KMS-11 (cell line): ENCODE results near the gene RERE.
"Not testable (repeated sequence)": the region's sequence is repeated elsewhere in the genome, so short reads cannot be mapped to it uniquely, and the experiment has no call there.

Experiments used
- H2AFZ ChIP-seq: fragments of 200-600 bp; sonication (generic); 2 replicates; pipeline ENCODE4 v1.6.1; 2016; ENCODE audit warnings: antibody characterized with exemption, mixed run types, low read depth
- H3K27ac ChIP-seq: fragments of 200-600 bp; sonication (generic); 2 replicates; pipeline ENCODE4 v1.6.1; 2016; ENCODE audit warnings: mild to moderate bottlenecking, mixed run types
- H3K27me3 ChIP-seq: fragments of 200-600 bp; sonication (generic); 2 replicates; pipeline ENCODE4 v1.6.1; 2017; ENCODE audit warnings: mild to moderate bottlenecking, low read depth, mixed run types, moderate library complexity; ENCODE audit not compliant: insufficient read depth
- H3K36me3 ChIP-seq: fragments of 200-600 bp; sonication (generic); 2 replicates; pipeline ENCODE4 v1.6.1; 2017; ENCODE audit warnings: mild to moderate bottlenecking, mixed run types; ENCODE audit not compliant: insufficient read depth
- H3K4me1 ChIP-seq: fragments of 200-600 bp; sonication (generic); 2 replicates; pipeline ENCODE4 v1.6.1; 2016; ENCODE audit warnings: mild to moderate bottlenecking, low read depth, mixed run types; ENCODE audit not compliant: poor library complexity, severe bottlenecking
- H3K4me2 ChIP-seq: fragments of 200-600 bp; sonication (generic); 2 replicates; pipeline ENCODE4 v1.7.0; 2016; ENCODE audit warnings: mild to moderate bottlenecking, mixed run types
- H3K4me3 ChIP-seq: fragments of 200-600 bp; sonication (generic); IDR thresholded peaks from 2 replicates; pipeline ENCODE4 v1.6.1; 2017; ENCODE audit warnings: low read depth, low read length, mixed read lengths; ENCODE audit not compliant: insufficient read depth
- H3K79me2 ChIP-seq: fragments of 200-600 bp; sonication (generic); 2 replicates; pipeline ENCODE4 v1.6.1; 2016; ENCODE audit warnings: low read depth, mixed run types; ENCODE audit not compliant: insufficient read depth
- H3K9ac ChIP-seq: fragments of 200-600 bp; sonication (generic); 2 replicates; pipeline ENCODE4 v1.6.1; 2016; ENCODE audit warnings: mild to moderate bottlenecking, mixed run types
- H4K20me1 ChIP-seq: fragments of 200-600 bp; sonication (generic); 2 replicates; pipeline ENCODE4 v1.6.1; 2016; ENCODE audit warnings: mild to moderate bottlenecking, mixed run types; ENCODE audit not compliant: insufficient read depth
- CTCF ChIP-seq: fragments of 200-600 bp; sonication (generic); conservative IDR thresholded peaks from 2 replicates; pipeline ENCODE4 v1.6.1; 2017; ENCODE audit warnings: low read depth, mild to moderate bottlenecking, antibody characterized with exemption, low read length, moderate library complexity, mixed read lengths

RERE gene

GRCh38 chr1:8506456-8506855 is 311.0 kb downstream of the RERE start:
- Histone ChIP-seq H3K36me3 (0 out of 2 replicates have a peak, but pooled peaks cover 4% of the 10 kb centered on the region), H2AFZ (no peak overlapping the region), H3K9ac (no peak overlapping the region), H3K79me2 (no peaks in the 10 kb centered on the region), H3K4me2 (no peak overlapping the region), H3K4me3 (no peak overlapping the region), H3K4me1 (no peaks in the 10 kb centered on the region), H4K20me1 (no peaks in the 10 kb centered on the region), H3K27me3 (no peaks in the 10 kb centered on the region), H3K27ac (no peak overlapping the region)
- no peak for TF ChIP-seq CTCF

GRCh38 chr1:8503842-8504241 is 313.6 kb downstream of the RERE start:
- Histone ChIP-seq H3K4me1 (no peaks in the 10 kb centered on the region), H3K4me2 (no peak overlapping the region), H3K79me2 (no peaks in the 10 kb centered on the region), H3K27ac (no peak overlapping the region), H3K4me3 (no peak overlapping the region), H3K9ac (no peak overlapping the region), H3K27me3 (no peaks in the 10 kb centered on the region), H4K20me1 (no peaks in the 10 kb centered on the region), H2AFZ (no peak overlapping the region), H3K36me3 (0 out of 2 replicates have a peak, but pooled peaks cover 4% of the 10 kb centered on the region)
- no peak for TF ChIP-seq CTCF

- H3K9ac ChIP-seq, H3K36me3 ChIP-seq, H3K4me3 ChIP-seq, H3K27me3 ChIP-seq, H3K4me2 ChIP-seq, H3K27ac ChIP-seq, H2AFZ ChIP-seq, H3K79me2 ChIP-seq, H4K20me1 ChIP-seq, H3K4me1 ChIP-seq: not testable (repeated sequence)
Measured at GRCh38 chr1:8502949-8503348, 314.5 kb downstream of the RERE start.

GRCh38 chr1:8497210-8497819 is 320.1 kb downstream of the RERE start:
- H3K4me2 ChIP-seq: no peak overlapping the region

More at GRCh38 chr1:8497210-8497819, 320.1 kb downstream of the RERE start:
- no peaks in the 10 kb centered on the region for H3K27me3 ChIP-seq
- no peaks in the 10 kb centered on the region for H3K36me3 ChIP-seq
- no peak overlapping the region for H3K9ac ChIP-seq
- peaks cover 18% of the 10 kb centered on the region for H3K4me1 ChIP-seq
- no peaks in the 10 kb centered on the region for H3K79me2 ChIP-seq
- no peaks in the 10 kb centered on the region for H4K20me1 ChIP-seq
- H2AFZ ChIP-seq: no peak overlapping the region
- TF ChIP-seq CTCF: no peak
- H3K4me3 ChIP-seq: no peak overlapping the region
- H3K27ac ChIP-seq: no peak overlapping the region
